ENCODE measurements around the gene OGFRL1. TPM values are rescaled to one million over a fixed set of nuclear protein-coding genes. Genes with fewer than 3 reads are reported as not detected.

OGFRL1 gene
- total RNA-seq, 1 donor from 2014 or later = 7.5 TPM

DNA sequence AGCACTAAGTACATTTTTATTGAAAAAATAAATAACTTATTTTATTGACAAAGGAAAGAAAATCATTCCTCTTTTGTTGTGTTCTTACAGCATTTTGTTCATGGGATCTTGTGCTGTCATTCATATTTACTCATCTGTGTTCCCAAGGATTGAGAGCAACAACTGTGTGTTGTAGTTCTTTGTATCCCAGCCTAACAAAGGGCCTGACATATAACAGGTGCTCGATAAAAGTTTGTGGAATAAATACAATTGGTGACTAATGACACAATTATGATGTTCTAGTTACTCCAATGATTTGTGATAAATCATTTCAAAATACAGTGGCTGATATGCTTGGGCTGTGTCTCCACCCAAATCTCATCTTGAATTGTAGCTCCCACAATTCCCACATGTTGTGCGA is 7.9 kb upstream of the OGFRL1 start:
- Histone ChIP-seq H4K20me1 (ENCODE audit: low read depth) (no peaks in the 10 kb centered on the region), H3K36me3 (no peaks in the 10 kb centered on the region), H3K9me3 (ENCODE audit: low read depth) (no peaks in the 10 kb centered on the region), H3K79me2 (ENCODE audit: low read depth) (no peaks in the 10 kb centered on the region), H3K4me3 (no peak overlapping the region), H3K27ac (no peak overlapping the region), H2AFZ (replicated peaks) (no peak overlapping the region), H3K9ac (no peak overlapping the region), H3K27me3 (no peaks in the 10 kb centered on the region), H3K4me2 (no peak overlapping the region), H3K4me1 (no peaks in the 10 kb centered on the region), H3F3A (ENCODE audit: low read depth) (no peaks in the 10 kb centered on the region)
- Mint-ChIP-seq H3K4me1 (no peaks in the 10 kb centered on the region), H3K27ac (no peak overlapping the region), H3K36me3 (peaks cover 6% of the 10 kb centered on the region), H3K27me3 (ENCODE audit: insufficient read depth, low read depth) (no peaks in the 10 kb centered on the region), H3K9me3 (peaks cover 2% of the 10 kb centered on the region), H3K4me3 (no peak overlapping the region)
- TF ChIP-seq EZH2 (IDR thresholded peaks at IDR 0.05) (no peak), EZH2phosphoT487 (IDR thresholded peaks at IDR 0.05) (no peak)
- TF ChIP-seq, protein P1, sequence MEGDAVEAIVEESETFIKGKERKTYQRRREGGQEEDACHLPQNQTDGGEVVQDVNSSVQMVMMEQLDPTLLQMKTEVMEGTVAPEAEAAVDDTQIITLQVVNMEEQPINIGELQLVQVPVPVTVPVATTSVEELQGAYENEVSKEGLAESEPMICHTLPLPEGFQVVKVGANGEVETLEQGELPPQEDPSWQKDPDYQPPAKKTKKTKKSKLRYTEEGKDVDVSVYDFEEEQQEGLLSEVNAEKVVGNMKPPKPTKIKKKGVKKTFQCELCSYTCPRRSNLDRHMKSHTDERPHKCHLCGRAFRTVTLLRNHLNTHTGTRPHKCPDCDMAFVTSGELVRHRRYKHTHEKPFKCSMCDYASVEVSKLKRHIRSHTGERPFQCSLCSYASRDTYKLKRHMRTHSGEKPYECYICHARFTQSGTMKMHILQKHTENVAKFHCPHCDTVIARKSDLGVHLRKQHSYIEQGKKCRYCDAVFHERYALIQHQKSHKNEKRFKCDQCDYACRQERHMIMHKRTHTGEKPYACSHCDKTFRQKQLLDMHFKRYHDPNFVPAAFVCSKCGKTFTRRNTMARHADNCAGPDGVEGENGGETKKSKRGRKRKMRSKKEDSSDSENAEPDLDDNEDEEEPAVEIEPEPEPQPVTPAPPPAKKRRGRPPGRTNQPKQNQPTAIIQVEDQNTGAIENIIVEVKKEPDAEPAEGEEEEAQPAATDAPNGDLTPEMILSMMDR (IDR thresholded peaks at IDR 0.05) = no peak
- no peak for DNase-seq (ENCODE audit: low spot score)

GRCh38 chr6:71284785-71285184 is 3.8 kb upstream of the OGFRL1 start:
- H3K27me3 ChIP-seq = no peaks in the 10 kb centered on the region
- no peak overlapping the region for H3K27ac Mint-ChIP-seq
- peaks cover 6% of the 10 kb centered on the region for H3K36me3 Mint-ChIP-seq
- H2AFZ ChIP-seq (replicated peaks) = no peak overlapping the region
- H3K4me1 Mint-ChIP-seq = peaks cover 10% of the 10 kb centered on the region
- no peaks in the 10 kb centered on the region for H4K20me1 ChIP-seq (ENCODE audit: low read depth)
- peaks cover 8% of the 10 kb centered on the region for H3K27me3 Mint-ChIP-seq (ENCODE audit: insufficient read depth, low read depth)
- H3K36me3 ChIP-seq = no peaks in the 10 kb centered on the region
- H3K9me3 Mint-ChIP-seq = no peaks in the 10 kb centered on the region
- no peak overlapping the region for H3K4me3 ChIP-seq
- no peak overlapping the region for H3K4me2 ChIP-seq
- TF ChIP-seq EZH2 (IDR thresholded peaks at IDR 0.05) = no peak
- TF ChIP-seq, protein P1 (IDR thresholded peaks at IDR 0.05) = no peak
- no peak for TF ChIP-seq EZH2phosphoT487 (IDR thresholded peaks at IDR 0.05)
- no peaks in the 10 kb centered on the region for H3K9me3 ChIP-seq (ENCODE audit: low read depth)
- H3K27ac ChIP-seq = no peak overlapping the region
- no peaks in the 10 kb centered on the region for H3K79me2 ChIP-seq (ENCODE audit: low read depth)
- no peak overlapping the region for H3K4me3 Mint-ChIP-seq
- no peaks in the 10 kb centered on the region for H3K4me1 ChIP-seq
- peaks cover 13% of the 10 kb centered on the region for H3F3A ChIP-seq (ENCODE audit: low read depth)
- no peak for DNase-seq (ENCODE audit: low spot score)
- H3K9ac ChIP-seq = no peak overlapping the region

- H3K36me3 Mint-ChIP-seq = peaks cover 5% of the 10 kb centered on the region
- no peak overlapping the region for H3K9ac ChIP-seq
- no peaks in the 10 kb centered on the region for H3K79me2 ChIP-seq (ENCODE audit: low read depth)
- no peaks in the 10 kb centered on the region for H3K27me3 ChIP-seq
- no peaks in the 10 kb centered on the region for H3K36me3 ChIP-seq
- H3K27ac Mint-ChIP-seq = no peak overlapping the region
- H4K20me1 ChIP-seq (ENCODE audit: low read depth) = no peaks in the 10 kb centered on the region
- DNase-seq (ENCODE audit: low spot score) = no peak
- peaks cover 8% of the 10 kb centered on the region for H3K27me3 Mint-ChIP-seq (ENCODE audit: insufficient read depth, low read depth)
- no peaks in the 10 kb centered on the region for H3K9me3 Mint-ChIP-seq
- H3F3A ChIP-seq (ENCODE audit: low read depth) = peaks cover 13% of the 10 kb centered on the region
- H3K4me2 ChIP-seq = no peak overlapping the region
- H3K27ac ChIP-seq = no peak overlapping the region
- no peaks in the 10 kb centered on the region for H3K4me1 ChIP-seq
- TF ChIP-seq, protein P1 (IDR thresholded peaks at IDR 0.05) = no peak
- H3K4me3 Mint-ChIP-seq = no peak overlapping the region
- no peak overlapping the region for H2AFZ ChIP-seq (replicated peaks)
- no peaks in the 10 kb centered on the region for H3K9me3 ChIP-seq (ENCODE audit: low read depth)
- no peak overlapping the region for H3K4me3 ChIP-seq
- H3K4me1 Mint-ChIP-seq = peaks cover 28% of the 10 kb centered on the region
Measured at GRCh38 chr6:71287038-71287437, 1.6 kb upstream of the OGFRL1 start.

DNA sequence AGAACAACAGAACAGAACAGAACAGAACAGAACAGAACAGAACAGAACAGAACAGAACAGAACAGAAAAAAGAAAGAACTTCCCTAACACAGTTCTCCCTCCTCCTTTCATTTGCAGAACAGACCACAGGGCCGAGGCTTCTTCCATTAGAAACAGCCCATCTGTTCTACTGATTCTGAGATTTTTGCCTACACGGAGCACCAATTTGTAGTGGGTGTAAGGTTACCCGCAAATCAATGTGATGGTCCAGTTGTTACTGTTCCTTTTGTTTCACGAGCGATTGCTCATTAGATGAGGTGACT is 734 bp upstream of the OGFRL1 start:
- Histone ChIP-seq H3K4me3 (peak overlapping the region; percentile 83), H3K27ac (no peak overlapping the region), H3K36me3 (no peaks in the 10 kb centered on the region), H3K9me3 (ENCODE audit: low read depth) (no peaks in the 10 kb centered on the region), H3K9ac (no peak overlapping the region), H2AFZ (replicated peaks) (peak overlapping the region; percentile 100), H3K79me2 (ENCODE audit: low read depth) (no peaks in the 10 kb centered on the region), H3F3A (ENCODE audit: low read depth) (peaks cover 13% of the 10 kb centered on the region), H3K4me1 (no peaks in the 10 kb centered on the region), H3K4me2 (peak overlapping the region; percentile 91), H3K27me3 (no peaks in the 10 kb centered on the region), H4K20me1 (ENCODE audit: low read depth) (no peaks in the 10 kb centered on the region)
- TF ChIP-seq EZH2phosphoT487 (IDR thresholded peaks at IDR 0.05) = no peak
- TF ChIP-seq EZH2 (IDR thresholded peaks at IDR 0.05) = no peak
- TF ChIP-seq, protein P1 (IDR thresholded peaks at IDR 0.05) = no peak
- Mint-ChIP-seq H3K9me3 (no peaks in the 10 kb centered on the region), H3K27ac (peak overlapping the region; percentile 28), H3K4me1 (peaks cover 30% of the 10 kb centered on the region), H3K27me3 (ENCODE audit: insufficient read depth, low read depth) (peaks cover 8% of the 10 kb centered on the region), H3K36me3 (peaks cover 7% of the 10 kb centered on the region), H3K4me3 (peak overlapping the region; percentile 85)
- DNase-seq (ENCODE audit: low spot score) = no peak

Data from neural progenitor cell (in vitro differentiated cells).